CD4-positive, alpha-beta T cell (primary cell): ENCODE data around the gene NACA2. TPM values are rescaled to one million over a fixed set of nuclear protein-coding genes. Genes with fewer than 3 reads are reported as not detected.
"Not testable (repeated sequence)": the region's sequence is repeated elsewhere in the genome, so short reads cannot be mapped to it uniquely, and the experiment has no call there.

Experiments used
- ATAC-seq: fragments of 200-7000 bp; cut with Tn5 transposase; one replicate; pipeline ENCODE4 v1.10.0; 2022; ENCODE audit warnings: mild to moderate bottlenecking; ENCODE audit not compliant: poor library complexity
- CTCF ChIA-PET: fragments of 350-600 bp; sonication (Branson Sonifier 250); formaldehyde crosslinking; loops from one replicate; lab custom pipeline; 2021; ENCODE audit warnings: antibody characterized with exemption, inconsistent platforms; lab: Charles Lee
- POLR2A ChIA-PET: fragments of 350-600 bp; sonication (Branson Sonifier 250); formaldehyde crosslinking; loops from one replicate; lab custom pipeline; 2021; ENCODE audit warnings: antibody characterized with exemption, inconsistent platforms; lab: Charles Lee
- DNase-seq, 14 experiments: peaks; one replicate each; pipeline ENCODE4 v3.0.0-alpha.2; 2013 to 2020; ENCODE audit warnings: mixed read lengths in 2 of 14
- H3K27ac ChIP-seq, 2 donors: one replicate each; pipeline versions ENCODE4 v1.5.1 to v1.7.0; 2013; ENCODE audit warnings: low read length in 2 of 2, low read depth in 1 of 2, mild to moderate bottlenecking in 1 of 2
- H3K27me3 ChIP-seq, 2 experiments: 1 replicate in 1 of 2; 2 replicates in 1 of 2; pipeline versions ENCODE4 v1.6.1 to v1.7.0; 2013; ENCODE audit warnings: low read length in 2 of 2, control low read depth in 1 of 2, mild to moderate bottlenecking in 1 of 2, moderate library complexity in 1 of 2; ENCODE audit not compliant: insufficient read depth in 2 of 2, control insufficient read depth in 1 of 2
- H3K36me3 ChIP-seq: one replicate; pipeline ENCODE4 v1.6.1; 2013; ENCODE audit warnings: low read length, control low read depth; ENCODE audit not compliant: insufficient read depth
- H3K4me1 ChIP-seq: one replicate; pipeline ENCODE4 v1.6.1; 2013; ENCODE audit warnings: low read length, control low read depth; ENCODE audit not compliant: insufficient read depth
- H3K4me3 ChIP-seq: one replicate; pipeline ENCODE4 v1.5.1; 2013; ENCODE audit warnings: mild to moderate bottlenecking, low read length, moderate library complexity
- H3K9me3 ChIP-seq, 2 experiments: 1 replicate in 1 of 2; 2 replicates in 1 of 2; pipeline versions ENCODE4 v1.6.1 to v1.7.0; 2013; ENCODE audit warnings: low read length in 2 of 2, mild to moderate bottlenecking in 2 of 2, control low read depth in 1 of 2, moderate library complexity in 1 of 2; ENCODE audit not compliant: control insufficient read depth in 1 of 2, insufficient read depth in 1 of 2
- H3K27ac Mint-ChIP-seq: one replicate; pipeline ENCODE4 v1.8.0; 2020; ENCODE audit warnings: mixed read lengths
- H3K27me3 Mint-ChIP-seq: one replicate; pipeline ENCODE4 v1.8.0; 2021; ENCODE audit warnings: mixed read lengths
- H3K36me3 Mint-ChIP-seq: one replicate; pipeline ENCODE4 v1.8.0; 2021; ENCODE audit warnings: low read depth, mixed read lengths
- H3K4me1 Mint-ChIP-seq: one replicate; pipeline ENCODE4 v1.8.0; 2021; ENCODE audit warnings: low read depth, mixed read lengths
- H3K4me3 Mint-ChIP-seq: one replicate; pipeline ENCODE4 v1.8.0; 2020; ENCODE audit warnings: mild to moderate bottlenecking, mixed read lengths
- H3K9me3 Mint-ChIP-seq: one replicate; pipeline ENCODE4 v1.8.0; 2020; ENCODE audit warnings: mixed read lengths
- CTCF ChIP-seq: fragments of 200-600 bp; IDR thresholded peaks from one replicate; pipeline ENCODE4 v1.8.0; 2022; ENCODE audit warnings: antibody characterized with exemption, mild to moderate bottlenecking
- intact Hi-C, 2 experiments: fragments of 100-400 bp; cut with DNase I in 1 of 2; cut with micrococcal nuclease in 1 of 2; formaldehyde crosslinking; loops; one replicate each; pipeline versions ENCODE4 v1.15.1 to v1.9.0; 2023 to 2025; cut with DNase I, micrococcal nuclease
- total RNA-seq, 174 experiments: library from RNA in 2 of 174; stranded (reverse) in 2 of 174; gene quantifications; one replicate each; pipeline ENCODE4 v1.2.3 and lab custom pipeline; 2021 to 2026

NACA2 gene
- total RNA-seq, 2 experiments from 2014 or later = not detected

GRCh38 chr17:61568219-61569072 is 22.6 kb downstream of the NACA2 start:
- Mint-ChIP-seq H3K9me3 (peaks cover 6% of the 10 kb centered on the region), H3K4me3 (no peak overlapping the region), H3K27ac (no peak overlapping the region), H3K4me1 (no peaks in the 10 kb centered on the region), H3K36me3 (no peaks in the 10 kb centered on the region), H3K27me3 (peaks cover 6% of the 10 kb centered on the region)
- no peaks in the 10 kb centered on the region for H3K9me3 ChIP-seq
- no peak for TF ChIP-seq CTCF
- no peak overlapping the region for H3K4me3 ChIP-seq
- no peak for ATAC-seq
- DNase-seq = no peak
- ChIA-PET POLR2A (no interaction called here), CTCF (no interaction called here)
- H3K27ac ChIP-seq = no peak overlapping the region
- H3K4me1 ChIP-seq = no peaks in the 10 kb centered on the region
- no peaks in the 10 kb centered on the region for H3K36me3 ChIP-seq
- intact Hi-C loops = no loop called here
- H3K27me3 ChIP-seq = no peaks in the 10 kb centered on the region

- H3K4me1 ChIP-seq = no peaks in the 10 kb centered on the region
- no peak overlapping the region for H3K4me3 ChIP-seq
- H3K4me1 Mint-ChIP-seq = no peaks in the 10 kb centered on the region
- POLR2A ChIA-PET = no interaction called here
- H3K27me3 Mint-ChIP-seq = peaks cover 19% of the 10 kb centered on the region
- no peaks in the 10 kb centered on the region for H3K36me3 Mint-ChIP-seq
- no peaks in the 10 kb centered on the region for H3K36me3 ChIP-seq
- intact Hi-C loops = no loop called here
- CTCF ChIA-PET = interaction anchor here (1.0 kb wide), 1 partner anchor 12 kb away, joined by 3 read pairs; no protein-coding TSS in a partner anchor
- H3K27ac Mint-ChIP-seq = no peak overlapping the region
- peaks cover 6% of the 10 kb centered on the region for H3K9me3 Mint-ChIP-seq
- no peaks in the 10 kb centered on the region for H3K9me3 ChIP-seq
- DNase-seq = no peak
- TF ChIP-seq CTCF = no peak
- H3K27me3 ChIP-seq = no peaks in the 10 kb centered on the region
- H3K4me3 Mint-ChIP-seq = no peak overlapping the region
- H3K27ac ChIP-seq = no peak overlapping the region
- no peak for ATAC-seq
Observed at GRCh38 chr17:61567045-61567802, 23.8 kb downstream of the NACA2 start.

- H3K9me3 ChIP-seq, H3K4me1 Mint-ChIP-seq, ATAC-seq, H3K4me3 Mint-ChIP-seq, H3K27ac Mint-ChIP-seq, H3K9me3 Mint-ChIP-seq, H3K4me3 ChIP-seq, DNase-seq, POLR2A ChIA-PET, H3K4me1 ChIP-seq, H3K27ac ChIP-seq, H3K36me3 ChIP-seq, intact Hi-C loops, H3K36me3 Mint-ChIP-seq, H3K27me3 ChIP-seq: not testable (repeated sequence)
- H3K27me3 Mint-ChIP-seq = peaks cover 19% of the 10 kb centered on the region
- CTCF ChIA-PET = interaction anchor here (1.0 kb wide), 1 partner anchor 12 kb away, joined by 3 read pairs; no protein-coding TSS in a partner anchor
Observed at GRCh38 chr17:61566448-61566847, 24.6 kb downstream of the NACA2 start.

- H3K4me3 Mint-ChIP-seq, intact Hi-C loops, H3K4me1 ChIP-seq, H3K36me3 Mint-ChIP-seq, H3K27ac Mint-ChIP-seq, H3K27ac ChIP-seq, H3K9me3 ChIP-seq, DNase-seq, H3K4me3 ChIP-seq, CTCF ChIA-PET, H3K36me3 ChIP-seq, H3K9me3 Mint-ChIP-seq, H3K27me3 ChIP-seq, POLR2A ChIA-PET, ATAC-seq, H3K4me1 Mint-ChIP-seq: not testable (repeated sequence)
- H3K27me3 Mint-ChIP-seq = peaks cover 21% of the 10 kb centered on the region
Observed at GRCh38 chr17:61565850-61566249, 25.2 kb downstream of the NACA2 start.
